Heart left ventricle (tissue), 16 donors: ENCODE data around the gene DCUN1D3. TPM values are rescaled to one million over a fixed set of nuclear protein-coding genes. Genes with fewer than 3 reads are reported as not detected.
A peak's percentile ranks its signal among the peaks of the same experiment; 100 is the strongest.

Source experiments
- ATAC-seq, 4 donors: fragments of 200-7000 bp; cut with Tn5 transposase; one replicate each; pipeline ENCODE4 v1.9.1; 2020 to 2022; ENCODE audit warnings: moderate library complexity in 4 of 4, mild to moderate bottlenecking in 3 of 4, moderate number of reproducible peaks in 1 of 4
- DNase-seq, 5 donors: peaks; one replicate each; pipeline ENCODE4 v3.0.0-alpha.2; 2020
- H3K27ac ChIP-seq, 12 donors: fragments of 200-600 bp; sonication (generic) in 4 of 12; one replicate each; pipeline versions ENCODE4 v1.5.0 to v1.8.0; 2016 to 2022; ENCODE audit warnings: mild to moderate bottlenecking in 2 of 12
- H3K27me3 ChIP-seq, 9 donors: fragments of 200-600 bp; sonication (generic) in 2 of 9; one replicate each; pipeline versions ENCODE4 v1.5.1 to v1.8.0; 2016 to 2022; ENCODE audit warnings: mild to moderate bottlenecking in 3 of 9
- H3K36me3 ChIP-seq, 9 donors: fragments of 200-600 bp; sonication (generic) in 2 of 9; one replicate each; pipeline versions ENCODE4 v1.5.0 to v1.8.0; 2018 to 2022; ENCODE audit warnings: mild to moderate bottlenecking in 2 of 9
- H3K4me1 ChIP-seq, 12 donors: fragments of 200-600 bp; sonication (generic) in 4 of 12; one replicate each; pipeline versions ENCODE4 v1.5.0 to v1.8.0; 2016 to 2022; ENCODE audit warnings: mild to moderate bottlenecking in 3 of 12
- H3K4me3 ChIP-seq, 12 donors: fragments of 200-600 bp; sonication (generic) in 4 of 12; one replicate each; pipeline versions ENCODE4 v1.5.0 to v1.8.0; 2017 to 2022; ENCODE audit warnings: mild to moderate bottlenecking in 9 of 12, moderate library complexity in 4 of 12
- H3K9me3 ChIP-seq, 12 donors: fragments of 200-600 bp; sonication (generic) in 4 of 12; one replicate each; pipeline versions ENCODE4 v1.5.0 to v1.8.0; 2016 to 2022; ENCODE audit warnings: mild to moderate bottlenecking in 1 of 12
- POLR2A ChIP-seq, 2 donors: fragments of 450-650 bp; IDR thresholded peaks; one replicate each; pipeline ENCODE4 v1.6.1; 2017; ENCODE audit warnings: antibody characterized with exemption in 2 of 2, mild to moderate bottlenecking in 2 of 2, moderate library complexity in 2 of 2
- WGBS, 4 donors: extraction: QIAGEN DNeasy Blood & Tissue Kit in 2 of 4; methylation state at CpG; one replicate each; pipeline versions ENCODE4 v1.1.5 to v1.1.7; 2013 to 2018; 5-methylcytosine and 5-hydroxymethylcytosine counted together
- intact Hi-C, 10 donors: fragments of 100-400 bp; cut with DNase I; formaldehyde crosslinking; loops; one replicate each; pipeline versions ENCODE4 v1.11.1 to v1.14.2; 2022
- polyA plus RNA-seq, 2 donors: library from polyadenylated mRNA; stranded (reverse); fragments of 200-250 nt; gene quantifications; one replicate each; pipeline ENCODE4 v1.2.3, GENCODE V29; 2013
- total RNA-seq, 9 donors: library from RNA; depleted of rRNA in 2 of 9; stranded (reverse); fragments of >200 nt in 2 of 9; fragmentation: NEBNext Ultra II Directional in 3 of 9; extraction: Animal tissue kit (Norgen Biotek cat#: 25700) in 3 of 9; gene quantifications; one replicate each; pipeline versions ENCODE4 v1.1.0 to v1.2.4, GENCODE V29; 2016 to 2023
- TF ChIP-seq, protein P1 (sequence below), 12 donors: fragments of 200-600 bp; sonication (generic) in 4 of 12; IDR thresholded peaks; one replicate each; pipeline versions ENCODE4 v1.5.0 to v1.8.0; 2018 to 2022; ENCODE audit warnings: antibody characterized with exemption in 12 of 12, mild to moderate bottlenecking in 5 of 12
- donor health status: ischemic (EF 13 %, LVEDD 7.1; RV severe dilation, severe dysfunction).
- donor health status: healthy with polysubstance abuse.
- donor health status: DM: no; HTN: yes; CAD: no.
- donor health status: DM: no; HTN: no; CAD: no.
- donor health status: ischemic (EF 25% LVEDD 6.9; RV normal size, moderate dysfunction).
- donor health status: ischemic (EF 25% LVEDD 5.7; RV mildly dilated, moderate dysfunction).
- donor health status: healthy.
- donor health status: DM: yes; HTN: yes; CAD: no.
- donor health status: ischemic (EF 35%, LVEDD 5.7; RV mildly dilated, moderate dysfunction).
- donor health status: nonischemic (EF 11% LVEDD 7.7; RV severe dilation, severe dysfunction).
- donor health status: DM: yes; HTN: yes; CAD: no.
- donor health status: PGD.
- donor health status: ischemic (EF 29% LVEDD 5.4; RV normal size, mild dysfunction).
- donor health status: nonischemic (EF 23%, LVEDD 6.1; RV moderate dilation, normal function).

Gene DCUN1D3
- total and polyA plus RNA-seq, 11 donors, result 2.6 to 21.4 (median 11.0) TPM

DNA sequence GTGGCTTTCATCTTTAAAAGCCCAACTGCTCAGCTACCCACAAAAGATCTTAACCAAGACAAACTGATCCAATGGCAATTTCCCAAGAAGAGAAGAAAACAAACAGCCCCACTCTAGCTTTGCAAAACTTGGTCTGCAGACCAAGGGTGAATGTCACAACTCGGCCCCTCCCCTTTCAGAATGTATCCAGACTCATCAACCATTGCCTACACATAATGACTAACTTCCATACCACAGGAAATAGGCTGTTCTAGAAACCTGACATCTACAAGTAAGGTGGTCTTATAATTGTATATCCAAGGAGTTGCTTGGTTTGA, 16.0 kb downstream of the DCUN1D3 start:
- H3K36me3 ChIP-seq, result peaks cover 0 to 16% (median 0%) of the 10 kb centered on the region in 9 donors
- intact Hi-C loops, result no loop called here
- no peak for ATAC-seq
- no peak for DNase-seq
- H3K4me3 ChIP-seq, result no peak overlapping the region
- H3K9me3 ChIP-seq, result no peaks in the 10 kb centered on the region
- peaks cover 0 to 71% (median 24%) of the 10 kb centered on the region in 12 donors for H3K4me1 ChIP-seq
- H3K27me3 ChIP-seq, result no peaks in the 10 kb centered on the region
- TF ChIP-seq, protein P1, sequence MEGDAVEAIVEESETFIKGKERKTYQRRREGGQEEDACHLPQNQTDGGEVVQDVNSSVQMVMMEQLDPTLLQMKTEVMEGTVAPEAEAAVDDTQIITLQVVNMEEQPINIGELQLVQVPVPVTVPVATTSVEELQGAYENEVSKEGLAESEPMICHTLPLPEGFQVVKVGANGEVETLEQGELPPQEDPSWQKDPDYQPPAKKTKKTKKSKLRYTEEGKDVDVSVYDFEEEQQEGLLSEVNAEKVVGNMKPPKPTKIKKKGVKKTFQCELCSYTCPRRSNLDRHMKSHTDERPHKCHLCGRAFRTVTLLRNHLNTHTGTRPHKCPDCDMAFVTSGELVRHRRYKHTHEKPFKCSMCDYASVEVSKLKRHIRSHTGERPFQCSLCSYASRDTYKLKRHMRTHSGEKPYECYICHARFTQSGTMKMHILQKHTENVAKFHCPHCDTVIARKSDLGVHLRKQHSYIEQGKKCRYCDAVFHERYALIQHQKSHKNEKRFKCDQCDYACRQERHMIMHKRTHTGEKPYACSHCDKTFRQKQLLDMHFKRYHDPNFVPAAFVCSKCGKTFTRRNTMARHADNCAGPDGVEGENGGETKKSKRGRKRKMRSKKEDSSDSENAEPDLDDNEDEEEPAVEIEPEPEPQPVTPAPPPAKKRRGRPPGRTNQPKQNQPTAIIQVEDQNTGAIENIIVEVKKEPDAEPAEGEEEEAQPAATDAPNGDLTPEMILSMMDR (IDR thresholded peaks at IDR 0.05), result no peak
- no peak for TF ChIP-seq POLR2A (IDR thresholded peaks at IDR 0.05)
- H3K27ac ChIP-seq, result peak overlapping the region in 3 of 12 donors; percentile 14 to 64 (median 19)
- WGBS, 4 donors, result 88 to 100% (median 95%) methylated on average over 1 of the region's 1 CpG

DNA sequence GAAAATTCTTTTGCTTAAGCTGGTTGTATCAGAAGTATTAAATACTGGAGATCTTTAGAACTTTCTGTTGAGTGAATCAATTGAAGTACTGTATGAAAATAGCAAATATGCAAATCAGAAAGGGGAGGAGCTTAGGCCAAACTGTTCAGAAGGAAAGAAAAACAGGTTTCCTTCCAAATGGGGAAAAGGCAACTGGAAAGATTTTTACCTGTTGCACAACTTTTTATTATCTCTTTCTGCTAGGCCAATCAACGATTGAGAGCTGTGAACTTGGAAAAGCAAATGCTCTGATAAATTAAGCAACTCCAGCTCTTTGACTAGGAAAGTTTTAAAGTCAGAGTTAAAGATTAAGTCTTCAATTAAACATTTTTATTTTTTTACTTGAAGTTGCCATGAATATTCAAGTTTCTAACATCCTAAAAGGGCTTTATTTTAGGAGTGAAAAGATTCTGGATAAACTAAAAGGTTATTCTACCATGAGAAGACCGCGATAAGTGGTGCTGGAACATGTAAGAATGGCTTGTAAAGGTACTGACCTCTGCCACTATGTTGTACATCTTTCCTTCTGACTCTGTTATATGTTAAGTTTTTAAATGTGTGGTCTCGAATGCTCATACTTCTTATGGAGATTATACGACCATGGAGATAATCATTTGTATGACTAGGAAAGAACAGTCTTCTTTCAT, 16.5 kb downstream of the DCUN1D3 start:
- no peaks in the 10 kb centered on the region for H3K9me3 ChIP-seq
- H3K36me3 ChIP-seq, result peaks cover 0 to 16% (median 0%) of the 10 kb centered on the region in 9 donors
- intact Hi-C loops, result no loop called here
- H3K4me3 ChIP-seq, result no peak overlapping the region
- no peak for DNase-seq
- TF ChIP-seq, protein P1 (IDR thresholded peaks at IDR 0.05), result no peak
- no peak for TF ChIP-seq POLR2A (IDR thresholded peaks at IDR 0.05)
- no peak for ATAC-seq
- peak overlapping the region in 3 of 12 donors; percentile 14 to 64 (median 19) for H3K27ac ChIP-seq
- WGBS, 4 donors, result 71 to 78% (median 76%) methylated on average over 5 of the region's 5 CpGs
- no peaks in the 10 kb centered on the region for H3K27me3 ChIP-seq
- peaks cover 0 to 76% (median 29%) of the 10 kb centered on the region in 12 donors for H3K4me1 ChIP-seq

DNA sequence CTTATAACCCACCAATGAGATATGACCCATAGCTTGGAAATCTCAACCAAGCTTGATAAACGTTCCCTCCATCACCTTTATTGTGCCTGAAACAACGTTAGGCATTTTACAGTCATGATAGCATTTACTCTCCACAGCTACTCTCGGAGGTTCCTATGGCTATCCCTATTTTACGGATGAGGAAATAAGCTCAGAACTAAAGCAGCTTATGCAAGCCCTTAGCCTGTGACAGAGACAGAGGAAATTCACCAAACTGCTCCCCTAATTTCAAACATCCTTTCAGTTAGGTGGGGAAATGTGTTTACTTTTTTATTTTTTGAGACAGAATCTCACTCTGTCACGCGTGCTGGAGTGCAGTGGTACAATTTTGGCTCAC, 18.7 kb downstream of the DCUN1D3 start:
- Histone ChIP-seq H3K27ac (peak overlapping the region in 1 of 12 donors; percentile 2), H3K27me3 (no peaks in the 10 kb centered on the region), H3K36me3 (peaks cover 0 to 9% (median 0%) of the 10 kb centered on the region in 9 donors), H3K4me1 (peaks cover 0 to 72% (median 31%) of the 10 kb centered on the region in 12 donors), H3K4me3 (no peak overlapping the region), H3K9me3 (no peaks in the 10 kb centered on the region)
- TF ChIP-seq, protein P1 (IDR thresholded peaks at IDR 0.05), result no peak
- TF ChIP-seq POLR2A (IDR thresholded peaks at IDR 0.05), result no peak
- WGBS, 4 donors, result 75 to 86% (median 82%) methylated on average over 6 of the region's 6 CpGs
- no peak for ATAC-seq
- no peak for DNase-seq
- intact Hi-C loops, result no loop called here

DNA sequence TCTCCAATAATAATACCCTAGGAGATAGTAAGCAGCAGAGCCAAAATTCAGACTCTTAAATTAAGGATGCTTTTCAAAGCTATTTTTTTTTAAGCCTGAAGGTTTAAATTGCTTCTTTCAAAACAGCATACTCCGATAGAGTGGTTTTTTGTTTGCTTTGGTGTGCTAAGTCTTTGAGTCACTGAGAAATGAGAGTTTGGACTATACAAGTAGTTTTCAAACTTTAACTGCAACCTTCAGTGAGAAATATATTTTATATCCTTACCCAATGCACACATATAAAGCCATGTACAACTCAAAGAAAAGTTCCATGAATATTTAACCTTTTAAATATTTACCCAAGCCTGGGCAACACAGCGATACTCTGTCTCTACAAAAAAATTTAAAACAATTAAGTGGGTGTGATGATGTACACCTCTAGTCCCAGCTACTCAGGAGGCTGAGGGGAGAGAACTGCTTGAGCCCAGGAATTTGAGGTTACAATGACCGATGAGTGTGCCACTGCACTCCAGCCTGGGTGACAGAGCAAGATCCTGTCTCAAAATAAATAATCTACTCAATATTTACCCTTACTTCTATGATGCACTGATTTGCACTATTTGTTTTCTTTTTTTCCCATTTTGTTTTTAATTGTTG, 19.2 kb downstream of the DCUN1D3 start:
- WGBS, 4 donors, result 84 to 92% (median 88%) methylated on average over 3 of the region's 3 CpGs
- Histone ChIP-seq H3K27me3 (no peaks in the 10 kb centered on the region), H3K36me3 (peaks cover 0 to 9% (median 0%) of the 10 kb centered on the region in 9 donors), H3K27ac (peak overlapping the region in 1 of 12 donors; percentile 2), H3K4me3 (no peak overlapping the region), H3K4me1 (peaks cover 0 to 69% (median 28%) of the 10 kb centered on the region in 12 donors), H3K9me3 (no peaks in the 10 kb centered on the region)
- DNase-seq (no peak), ATAC-seq (no peak)
- TF ChIP-seq, protein P1 (IDR thresholded peaks at IDR 0.05), result no peak
- TF ChIP-seq POLR2A (IDR thresholded peaks at IDR 0.05), result no peak
- intact Hi-C loops, result no loop called here
